GM19452 (cell line): ENCODE data around the gene RXRA.
A peak's percentile ranks its signal among the peaks of the same experiment; 100 is the strongest.
"Not testable (repeated sequence)": the region's sequence is repeated elsewhere in the genome, so short reads cannot be mapped to it uniquely, and the experiment has no call there.

ENCODE experiments used
- ATAC-seq: cut with Tn5 transposase; IDR thresholded peaks from one replicate; pipeline ENCODE4 v1.9.1; 2021; ENCODE audit not compliant: unreplicated experiment

Gene RXRA

DNA sequence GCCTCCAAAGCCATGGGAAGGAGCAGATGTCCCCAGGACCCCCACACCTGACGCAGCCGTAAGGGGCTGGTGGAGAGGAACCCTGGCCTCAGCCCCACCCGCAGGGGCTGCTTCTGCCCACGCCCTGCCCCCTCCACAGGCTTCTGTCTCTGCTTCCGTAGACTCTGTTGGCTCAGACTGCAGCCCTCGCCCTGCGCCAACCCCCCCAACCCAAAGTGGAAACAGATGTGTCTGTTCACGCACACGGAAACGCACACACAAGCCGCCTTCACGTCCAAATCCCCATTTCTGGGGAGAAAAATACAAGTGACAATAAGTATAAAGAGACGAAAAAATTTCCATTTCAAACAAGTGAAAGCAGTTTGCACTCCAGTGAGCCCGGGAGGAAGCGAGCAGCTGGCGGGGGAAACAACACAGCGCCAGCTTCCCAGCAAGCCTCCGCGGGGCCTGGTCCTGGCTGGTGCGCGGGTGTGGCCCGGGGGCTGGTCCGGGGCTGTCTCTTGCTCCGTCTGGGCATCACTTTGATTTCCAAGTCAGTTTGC lies 32.6 kb upstream of the RXRA start:
- ATAC-seq = no peak

DNA sequence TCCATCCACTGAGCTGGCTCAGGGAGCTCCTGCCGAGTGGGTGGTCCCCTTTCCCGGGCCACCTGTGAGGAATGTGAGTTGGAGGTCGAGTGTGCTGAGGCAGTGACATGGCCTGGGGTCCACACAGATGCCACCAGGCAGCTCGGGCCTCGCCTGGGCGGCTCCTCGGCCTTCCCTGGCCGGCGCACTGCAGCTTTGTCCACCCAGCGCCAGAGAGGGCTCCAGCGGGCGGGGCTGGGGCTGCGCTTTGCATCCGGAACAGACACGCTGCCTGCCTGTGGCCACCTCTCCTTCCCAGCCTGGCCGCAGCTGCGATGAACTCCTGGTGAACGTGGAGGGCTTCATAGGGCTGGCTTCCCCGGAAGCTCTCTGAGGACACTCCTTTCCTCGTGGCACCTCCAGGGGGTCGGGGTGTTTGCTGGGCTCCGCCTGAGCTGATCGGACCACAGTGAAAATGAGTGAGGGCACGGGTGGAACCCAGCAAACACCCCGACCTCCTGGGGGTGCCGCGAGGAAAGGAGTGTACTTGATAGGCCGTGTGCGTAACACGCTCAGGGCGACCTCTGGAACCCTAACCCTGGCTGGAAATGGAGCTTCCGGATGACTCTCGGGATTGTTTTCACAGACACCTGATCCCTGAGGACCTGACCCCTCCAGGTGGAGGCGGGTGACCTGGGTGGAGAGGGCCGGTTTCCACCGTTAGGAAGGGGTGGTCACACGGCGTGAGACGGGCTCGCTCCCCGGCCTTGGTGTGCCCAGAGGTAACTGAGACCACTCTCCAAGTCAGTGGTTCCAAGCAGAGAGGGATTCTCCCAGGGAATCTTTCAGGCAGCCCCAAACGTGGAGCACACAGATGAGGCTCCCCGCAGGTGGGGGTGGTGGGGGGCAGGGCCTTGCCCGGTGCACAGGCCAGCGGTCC lies 31.8 kb upstream of the RXRA start:
- no peak for ATAC-seq

- no peak for ATAC-seq
Observed at GRCh38 chr9:134295101-134295745, 31.0 kb upstream of the RXRA start.

DNA sequence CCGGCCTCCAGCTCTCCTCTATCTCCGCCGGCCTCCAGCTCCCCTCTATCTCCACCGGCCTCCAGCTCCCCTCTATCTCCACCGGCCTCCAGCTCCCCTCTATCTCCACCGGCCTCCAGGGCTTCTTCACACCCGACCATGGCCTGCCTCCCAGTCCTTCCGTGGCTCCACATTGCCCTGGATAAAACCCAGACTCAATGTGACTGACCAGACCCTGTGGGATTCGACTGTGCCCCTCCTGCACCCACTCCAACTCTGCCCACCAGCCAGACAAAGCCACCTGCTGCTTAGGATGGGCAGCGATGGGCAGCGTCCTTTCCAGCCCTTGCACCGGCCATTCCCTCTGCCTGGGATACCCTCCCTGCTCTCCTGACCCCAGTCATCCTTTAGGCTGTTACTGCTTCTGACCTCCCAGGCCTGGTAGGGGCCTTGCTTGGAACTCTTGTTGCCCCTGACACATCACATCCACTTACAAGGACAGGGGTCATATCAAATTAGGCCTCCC lies 30.5 kb upstream of the RXRA start:
- ATAC-seq = no peak

DNA sequence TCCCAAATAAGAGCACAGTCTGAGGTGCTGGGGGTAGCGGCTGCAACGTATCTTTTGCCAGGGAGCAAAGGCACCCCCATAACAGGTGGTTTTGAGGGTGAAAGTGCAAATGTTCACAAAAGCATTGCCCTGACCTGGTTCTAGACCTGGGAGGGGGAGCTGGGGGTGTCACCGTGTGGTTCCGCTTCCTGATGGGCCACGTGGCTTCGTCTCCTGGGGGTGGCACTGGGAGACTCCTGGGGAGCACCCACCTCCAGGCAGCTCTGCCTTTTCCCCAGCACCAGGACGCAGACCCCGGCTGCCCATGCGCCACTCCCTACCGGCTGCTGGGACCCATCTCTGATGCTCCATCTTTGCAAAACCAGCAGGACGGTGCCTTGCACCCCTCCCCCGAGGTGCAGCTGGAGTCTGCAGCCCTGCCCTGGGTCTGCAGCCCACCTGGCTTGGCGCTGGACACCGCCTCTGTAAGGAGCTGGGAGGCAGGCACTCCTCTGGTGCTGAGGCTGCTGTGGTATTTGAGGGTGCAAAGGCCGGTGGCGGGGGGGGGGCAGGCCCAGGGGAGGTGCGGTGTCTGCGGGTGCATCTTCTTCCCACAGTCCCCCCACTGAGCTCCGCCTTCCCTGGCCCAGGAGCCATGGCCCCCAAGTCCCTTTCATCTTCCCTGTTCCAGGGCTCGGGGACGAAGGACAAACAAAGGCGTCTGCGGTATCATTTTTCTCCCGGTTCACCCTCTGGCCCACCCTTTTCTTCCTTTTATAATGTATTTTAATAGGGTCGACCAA lies 29.8 kb upstream of the RXRA start:
- ATAC-seq = no peak

DNA sequence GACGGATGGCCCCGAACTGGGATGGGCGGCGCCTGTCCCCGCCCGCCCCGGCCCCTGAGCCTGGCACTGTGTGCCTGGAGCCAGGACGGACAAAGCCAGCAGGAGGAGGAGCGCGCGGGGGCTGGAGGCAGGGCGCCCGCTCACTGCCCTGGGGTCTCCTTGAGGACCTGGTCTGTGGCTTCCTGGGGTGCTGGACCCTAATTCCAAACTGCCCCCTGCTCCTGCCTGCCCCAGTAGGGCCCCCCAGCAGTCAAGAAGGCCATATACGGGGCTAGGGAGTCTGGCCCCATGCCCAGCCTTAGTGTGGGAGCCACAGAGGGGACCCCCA lies 29.2 kb upstream of the RXRA start:
- ATAC-seq = no peak

DNA sequence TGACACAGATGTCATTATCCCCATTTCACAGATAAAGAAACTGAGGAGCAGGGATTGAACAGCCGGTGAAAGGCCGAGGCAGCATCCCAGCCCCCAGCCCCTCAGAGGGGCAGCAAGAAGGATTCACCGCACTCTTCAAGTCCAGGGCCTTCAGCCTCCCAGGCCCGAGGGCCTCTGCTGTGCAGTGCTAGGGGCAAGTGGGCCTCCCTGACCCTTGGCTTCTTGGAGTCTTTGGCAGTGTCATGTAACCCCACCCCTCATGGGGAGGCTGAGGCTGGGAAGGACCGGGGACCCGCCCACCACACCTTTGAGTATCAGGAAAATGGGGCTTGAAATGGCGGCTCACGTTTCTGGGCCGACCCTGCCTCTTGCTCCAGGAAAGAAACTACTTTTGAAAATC lies 28.7 kb upstream of the RXRA start:
- no peak for ATAC-seq

GRCh38 chr9:134298000-134298399 lies 28.3 kb upstream of the RXRA start:
- no peak for ATAC-seq

GRCh38 chr9:134299068-134299467 lies 27.2 kb upstream of the RXRA start:
- ATAC-seq = no peak

- ATAC-seq = no peak
Observed at GRCh38 chr9:134299883-134300282, 26.4 kb upstream of the RXRA start.

DNA sequence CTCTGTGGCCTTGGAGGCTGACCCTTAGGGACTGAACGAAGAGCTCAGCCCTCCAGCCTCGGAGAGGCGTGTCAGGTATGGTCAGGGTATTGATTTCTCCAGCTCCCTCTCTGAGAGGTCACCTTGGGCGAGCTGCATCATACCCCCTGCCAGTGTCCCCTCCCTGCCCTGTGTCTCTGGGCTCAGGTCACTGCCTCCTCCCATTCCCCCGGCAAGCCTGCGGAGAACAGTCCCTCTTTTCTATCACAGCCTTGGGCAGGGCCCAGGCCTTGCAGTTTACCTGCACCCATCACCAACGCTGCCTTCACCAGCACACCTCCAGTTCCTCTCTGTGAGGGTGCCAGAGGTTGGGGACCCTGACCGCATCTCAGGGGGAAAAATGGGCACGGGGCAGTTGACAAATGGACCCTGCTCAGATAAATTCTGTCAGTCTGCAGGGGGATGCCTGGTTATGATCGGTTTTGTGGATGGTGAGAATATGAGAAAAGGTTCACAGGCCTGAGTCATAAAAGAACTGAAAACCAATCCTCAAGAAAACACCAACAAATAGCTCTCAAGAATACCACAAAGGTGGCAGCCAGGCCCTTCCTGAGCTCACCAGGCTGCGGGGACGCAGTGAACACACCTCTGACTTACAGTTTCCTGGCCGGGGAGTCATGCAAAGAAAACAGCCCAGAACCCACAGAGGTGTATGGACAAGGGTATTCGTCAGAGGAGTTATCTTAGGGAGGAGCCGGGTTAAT lies 24.7 kb upstream of the RXRA start:
- peak; percentile 76 for ATAC-seq

DNA sequence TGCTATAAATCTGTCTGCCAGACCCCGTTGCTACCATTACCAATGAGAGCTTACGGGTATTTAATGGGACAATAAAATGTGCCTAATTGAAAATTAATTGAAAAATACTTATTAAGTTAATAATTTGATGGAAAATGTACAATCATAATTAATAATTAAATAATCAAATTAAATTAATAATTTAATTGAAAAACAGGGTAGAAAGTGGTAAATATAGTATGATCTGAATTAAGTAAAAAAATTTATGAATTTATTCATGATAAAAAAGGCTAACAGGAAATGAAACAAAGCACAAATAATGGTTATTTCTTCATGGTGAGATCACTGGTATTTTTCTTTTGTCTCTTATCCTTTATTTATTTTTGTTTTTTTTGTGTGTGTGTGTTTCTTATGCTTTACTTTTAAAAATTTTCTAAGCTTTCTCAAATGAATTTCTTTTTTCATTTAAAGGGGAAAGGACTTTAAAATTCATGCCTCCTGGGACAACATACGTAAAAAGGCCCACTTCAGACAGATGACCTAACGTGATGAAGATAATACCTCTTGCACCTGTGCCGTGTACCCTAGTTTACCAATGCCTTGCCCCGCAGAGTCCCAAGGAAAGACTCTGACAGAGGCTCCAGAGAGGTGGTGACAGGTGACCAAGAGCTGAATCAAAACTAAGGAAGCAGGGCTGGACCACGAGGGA lies 24.0 kb upstream of the RXRA start:
- no peak for ATAC-seq

DNA sequence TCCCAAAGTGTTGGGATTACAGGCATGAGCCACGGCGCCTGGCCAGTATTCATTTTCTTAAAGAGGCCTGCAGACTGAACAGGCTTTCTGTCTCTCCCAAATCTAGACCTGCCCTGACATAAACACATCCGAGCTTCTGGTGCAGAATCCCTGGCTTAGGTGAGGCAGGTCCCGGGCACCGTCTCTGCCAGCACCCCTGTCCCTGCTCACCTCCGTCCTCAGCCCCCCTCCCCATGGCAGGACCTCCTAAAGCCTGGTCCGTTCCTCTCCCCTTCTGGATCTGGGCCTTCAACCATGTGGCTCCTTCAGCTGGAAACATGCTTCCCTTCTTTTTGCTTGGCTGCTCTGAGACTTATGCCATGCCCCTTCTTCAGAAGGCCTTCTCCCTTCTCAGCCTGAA lies 22.7 kb upstream of the RXRA start:
- ATAC-seq = no peak

- ATAC-seq = no peak
Observed at GRCh38 chr9:134304261-134304660, 22.0 kb upstream of the RXRA start.

- ATAC-seq = no peak
Observed at GRCh38 chr9:134304690-134305089, 21.6 kb upstream of the RXRA start.

GRCh38 chr9:134305533-134305932 lies 20.7 kb upstream of the RXRA start:
- no peak for ATAC-seq

DNA sequence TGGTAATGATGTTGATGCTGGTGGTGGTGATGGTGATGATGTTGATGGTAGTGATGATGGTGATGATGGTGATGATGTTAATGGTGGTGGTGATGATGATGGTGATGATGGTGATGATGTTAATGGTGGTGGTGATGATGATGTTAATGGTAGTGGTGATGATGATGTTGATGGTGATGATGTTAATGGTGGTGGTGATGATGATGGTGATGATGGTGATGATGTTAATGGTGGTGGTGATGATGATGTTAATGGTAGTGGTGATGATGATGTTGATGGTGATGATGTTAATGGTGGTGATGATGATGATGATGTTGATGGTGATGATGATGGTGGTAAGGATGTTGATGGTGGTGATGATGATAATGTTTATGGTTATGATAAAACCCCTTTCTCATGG lies 20.2 kb upstream of the RXRA start:
- ATAC-seq = not testable (repeated sequence)

- no peak for ATAC-seq
Observed at GRCh38 chr9:134306636-134307600, 19.3 kb upstream of the RXRA start.
